Aorta (tissue), 5 donors: ENCODE measurements around the gene EXOC4. TPM values are rescaled to one million over a fixed set of nuclear protein-coding genes. Genes with fewer than 3 reads are reported as not detected.

Experiments used
- ATAC-seq: fragments of 200-7000 bp; cut with Tn5 transposase; one replicate; pipeline ENCODE4 v1.9.1; 2022; ENCODE audit warnings: moderate library complexity; ENCODE audit not compliant: low FRiP score
- DNase-seq, 2 donors: peaks; one replicate each; pipeline ENCODE4 v3.0.0-alpha.2; 2020
- H3K27ac ChIP-seq, 2 donors: one replicate each; pipeline ENCODE4 v1.5.1; 2013; ENCODE audit warnings: low read length in 2 of 2, mild to moderate bottlenecking in 2 of 2, moderate library complexity in 2 of 2, control low read depth in 1 of 2, inconsistent platforms in 1 of 2, low read depth in 1 of 2
- H3K27me3 ChIP-seq, 2 donors: one replicate each; pipeline ENCODE4 v1.6.1; 2013; ENCODE audit warnings: control low read depth in 1 of 2, low read length in 1 of 2, mild to moderate bottlenecking in 1 of 2, moderate library complexity in 1 of 2; ENCODE audit not compliant: insufficient read depth in 2 of 2, control insufficient read depth in 1 of 2
- H3K36me3 ChIP-seq, 2 donors: one replicate each; pipeline ENCODE4 v1.6.1; 2013; ENCODE audit warnings: control low read depth in 1 of 2, low read length in 1 of 2, mild to moderate bottlenecking in 1 of 2; ENCODE audit not compliant: insufficient read depth in 2 of 2, control insufficient read depth in 1 of 2
- H3K4me1 ChIP-seq, 2 donors: one replicate each; pipeline ENCODE4 v1.6.1; 2013; ENCODE audit warnings: low read length in 2 of 2, control low read depth in 1 of 2, mild to moderate bottlenecking in 1 of 2, moderate library complexity in 1 of 2; ENCODE audit not compliant: insufficient read depth in 2 of 2, control insufficient read depth in 1 of 2
- H3K4me3 ChIP-seq, 2 donors: one replicate each; pipeline ENCODE4 v1.5.1; 2013; ENCODE audit warnings: low read length in 2 of 2, control low read depth in 1 of 2, mild to moderate bottlenecking in 1 of 2
- H3K9me3 ChIP-seq: one replicate; pipeline ENCODE4 v1.6.1; 2013; ENCODE audit warnings: mild to moderate bottlenecking, low read length; ENCODE audit not compliant: control insufficient read depth
- WGBS, 2 donors: extraction: QIAGEN DNeasy Blood & Tissue Kit; methylation state at CpG; one replicate each; pipeline ENCODE4 v1.1.7; 2013; 5-methylcytosine and 5-hydroxymethylcytosine counted together
- intact Hi-C, 2 donors: fragments of 100-400 bp; cut with DNase I; formaldehyde crosslinking; loops; one replicate each; pipeline versions ENCODE4 v1.14.2 to v1.15.0; 2022
- polyA plus RNA-seq, 2 donors: library from polyadenylated mRNA; stranded (reverse); fragments of 200-250 nt; gene quantifications; one replicate each; pipeline ENCODE4 v1.2.3, GENCODE V29; 2013
- total RNA-seq, 2 donors: library from RNA; stranded (reverse); fragmentation: NEBNext Ultra II Directional; extraction: Animal tissue kit (Norgen Biotek cat#: 25700); gene quantifications; one replicate each; pipeline ENCODE4 v1.2.1, GENCODE V29; 2021
- donor health status: healthy with polysubstance abuse.
- donor health status: Bipolar disorder and iron deficiency.
- donor health status: DM: no; HTN: no; CAD: no.
- donor health status: DM: no; HTN: no; CAD: no.
- donor health status: DM: yes; HTN: yes; CAD: no.

EXOC4 gene
- total and polyA plus RNA-seq, 4 donors, result 19.9 to 109 (median 45.9) TPM

- Histone ChIP-seq H3K4me3 (no peak overlapping the region), H3K27me3 (no peaks in the 10 kb centered on the region), H3K9me3 (no peaks in the 10 kb centered on the region), H3K4me1 (no peaks in the 10 kb centered on the region), H3K27ac (no peak overlapping the region), H3K36me3 (no peaks in the 10 kb centered on the region)
- intact Hi-C loops, result no loop called here
- DNase-seq (no peak), ATAC-seq (no peak)
Measured at GRCh38 chr7:133751079-133751478, 498.2 kb downstream of the EXOC4 start.

- no peak overlapping the region for H3K4me3 ChIP-seq
- no peak for DNase-seq
- intact Hi-C loops, result no loop called here
- H3K9me3 ChIP-seq, result no peaks in the 10 kb centered on the region
- H3K27me3 ChIP-seq, result no peaks in the 10 kb centered on the region
- no peaks in the 10 kb centered on the region for H3K4me1 ChIP-seq
- no peak overlapping the region for H3K27ac ChIP-seq
- no peaks in the 10 kb centered on the region for H3K36me3 ChIP-seq
- WGBS, 2 donors, result 94 to 96% methylated on average over 5 of the region's 5 CpGs
- ATAC-seq, result no peak
Measured at GRCh38 chr7:133753513-133753912, 500.6 kb downstream of the EXOC4 start.

- Histone ChIP-seq H3K4me3 (no peak overlapping the region), H3K4me1 (no peaks in the 10 kb centered on the region), H3K36me3 (no peaks in the 10 kb centered on the region), H3K27me3 (no peaks in the 10 kb centered on the region), H3K27ac (no peak overlapping the region), H3K9me3 (no peaks in the 10 kb centered on the region)
- ATAC-seq, result no peak
- no peak for DNase-seq
- 91 to 98% methylated on average over 1 of the region's 1 CpG for WGBS, 2 donors
- intact Hi-C loops, result no loop called here
Measured at GRCh38 chr7:133754708-133755107, 501.8 kb downstream of the EXOC4 start.

GRCh38 chr7:133755901-133756300 is 503.0 kb downstream of the EXOC4 start:
- Histone ChIP-seq H3K36me3 (no peaks in the 10 kb centered on the region), H3K4me1 (no peaks in the 10 kb centered on the region), H3K4me3 (no peak overlapping the region), H3K9me3 (no peaks in the 10 kb centered on the region), H3K27me3 (no peaks in the 10 kb centered on the region), H3K27ac (no peak overlapping the region)
- intact Hi-C loops, result no loop called here
- DNase-seq, result no peak
- ATAC-seq, result no peak

- intact Hi-C loops, result no loop called here
- Histone ChIP-seq H3K9me3 (no peaks in the 10 kb centered on the region), H3K4me1 (no peaks in the 10 kb centered on the region), H3K27ac (no peak overlapping the region), H3K27me3 (no peaks in the 10 kb centered on the region), H3K4me3 (no peak overlapping the region), H3K36me3 (peaks cover 0 to 1% of the 10 kb centered on the region in 2 donors)
- WGBS, 2 donors, result 91 to 97% methylated on average over 4 of the region's 4 CpGs
- ATAC-seq, result no peak
- no peak for DNase-seq
Measured at GRCh38 chr7:133761443-133761842, 508.6 kb downstream of the EXOC4 start.

GRCh38 chr7:133763076-133763640 is 510.3 kb downstream of the EXOC4 start:
- H3K27ac ChIP-seq, result no peak overlapping the region
- ATAC-seq (no peak), DNase-seq (no peak)
- H3K4me1 ChIP-seq, result no peaks in the 10 kb centered on the region
- 75 to 79% methylated on average over 3 of the region's 3 CpGs for WGBS, 2 donors
- H3K9me3 ChIP-seq, result no peaks in the 10 kb centered on the region
- intact Hi-C loops, result no loop called here
- peaks cover 0 to 1% of the 10 kb centered on the region in 2 donors for H3K36me3 ChIP-seq
- H3K4me3 ChIP-seq, result no peak overlapping the region
- H3K27me3 ChIP-seq, result no peaks in the 10 kb centered on the region

- no peak for DNase-seq
- intact Hi-C loops, result no loop called here
- Histone ChIP-seq H3K36me3 (peaks cover 0 to 4% of the 10 kb centered on the region in 2 donors), H3K4me3 (no peak overlapping the region), H3K27me3 (no peaks in the 10 kb centered on the region), H3K9me3 (no peaks in the 10 kb centered on the region), H3K27ac (no peak overlapping the region), H3K4me1 (no peaks in the 10 kb centered on the region)
- no peak for ATAC-seq
- WGBS, 2 donors, result 58 to 72% methylated on average over 1 of the region's 1 CpG
Measured at GRCh38 chr7:133769668-133770067, 516.8 kb downstream of the EXOC4 start.

GRCh38 chr7:133770863-133771492 is 518.1 kb downstream of the EXOC4 start:
- Histone ChIP-seq H3K36me3 (peaks cover 0 to 4% of the 10 kb centered on the region in 2 donors), H3K4me1 (no peaks in the 10 kb centered on the region), H3K27me3 (no peaks in the 10 kb centered on the region), H3K27ac (no peak overlapping the region), H3K9me3 (no peaks in the 10 kb centered on the region), H3K4me3 (no peak overlapping the region)
- intact Hi-C loops, result no loop called here
- DNase-seq (no peak), ATAC-seq (no peak)

GRCh38 chr7:133771788-133772419 is 519.0 kb downstream of the EXOC4 start:
- ATAC-seq, result no peak
- no peaks in the 10 kb centered on the region for H3K4me1 ChIP-seq
- H3K27ac ChIP-seq, result no peak overlapping the region

More at GRCh38 chr7:133771788-133772419, 519.0 kb downstream of the EXOC4 start:
- Histone ChIP-seq H3K27me3 (no peaks in the 10 kb centered on the region), H3K9me3 (no peaks in the 10 kb centered on the region), H3K4me3 (no peak overlapping the region), H3K36me3 (peaks cover 0 to 4% of the 10 kb centered on the region in 2 donors)
- WGBS, 2 donors, result 56 to 72% methylated on average over 4 of the region's 4 CpGs
- DNase-seq, result no peak
- intact Hi-C loops, result no loop called here
